Measurements from ENCODE around the gene ACTN1.
A peak's percentile ranks its signal among the peaks of the same experiment; 100 is the strongest.

ACTN1 gene

DNA sequence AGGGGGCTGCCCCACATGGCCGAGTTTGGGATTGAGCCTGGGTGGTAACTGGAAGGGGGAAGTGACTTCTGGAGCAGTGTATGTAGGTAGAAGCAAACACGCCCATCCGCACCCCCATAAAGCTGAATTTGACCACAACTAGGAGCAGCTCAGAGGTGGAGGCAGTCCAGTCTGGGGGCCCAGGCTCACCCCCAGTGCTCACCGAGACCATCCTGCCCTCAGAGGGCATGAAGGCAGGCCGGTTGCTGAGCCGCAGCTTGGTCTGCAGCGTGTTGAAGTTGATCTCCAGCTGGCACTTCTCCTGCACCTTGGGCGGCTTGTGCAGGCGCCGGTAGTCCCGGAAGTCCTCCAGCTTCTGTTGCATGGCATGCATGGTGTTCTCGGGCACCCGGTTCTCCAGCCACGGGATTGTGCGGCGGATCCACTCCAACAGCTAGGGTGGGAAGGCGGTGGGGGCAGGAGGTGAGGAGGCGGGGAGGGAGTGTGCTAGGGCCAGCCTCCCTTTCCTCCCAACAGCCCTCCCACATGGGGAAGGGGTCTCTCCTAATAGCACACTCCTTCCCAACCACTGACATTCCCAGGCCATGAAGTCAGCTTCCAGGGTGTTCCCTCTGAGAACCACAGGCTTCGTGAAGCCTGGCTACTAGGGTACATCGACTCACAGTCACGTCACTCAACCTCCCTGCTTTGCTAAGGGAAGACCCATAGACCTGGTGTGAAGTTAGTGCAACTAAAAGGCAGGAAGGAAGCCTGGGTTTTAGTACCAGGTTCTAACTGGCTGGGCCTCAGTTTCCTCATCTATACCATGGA is 87.0 kb downstream of the ACTN1 start:
- no peak for DNase-seq

DNA sequence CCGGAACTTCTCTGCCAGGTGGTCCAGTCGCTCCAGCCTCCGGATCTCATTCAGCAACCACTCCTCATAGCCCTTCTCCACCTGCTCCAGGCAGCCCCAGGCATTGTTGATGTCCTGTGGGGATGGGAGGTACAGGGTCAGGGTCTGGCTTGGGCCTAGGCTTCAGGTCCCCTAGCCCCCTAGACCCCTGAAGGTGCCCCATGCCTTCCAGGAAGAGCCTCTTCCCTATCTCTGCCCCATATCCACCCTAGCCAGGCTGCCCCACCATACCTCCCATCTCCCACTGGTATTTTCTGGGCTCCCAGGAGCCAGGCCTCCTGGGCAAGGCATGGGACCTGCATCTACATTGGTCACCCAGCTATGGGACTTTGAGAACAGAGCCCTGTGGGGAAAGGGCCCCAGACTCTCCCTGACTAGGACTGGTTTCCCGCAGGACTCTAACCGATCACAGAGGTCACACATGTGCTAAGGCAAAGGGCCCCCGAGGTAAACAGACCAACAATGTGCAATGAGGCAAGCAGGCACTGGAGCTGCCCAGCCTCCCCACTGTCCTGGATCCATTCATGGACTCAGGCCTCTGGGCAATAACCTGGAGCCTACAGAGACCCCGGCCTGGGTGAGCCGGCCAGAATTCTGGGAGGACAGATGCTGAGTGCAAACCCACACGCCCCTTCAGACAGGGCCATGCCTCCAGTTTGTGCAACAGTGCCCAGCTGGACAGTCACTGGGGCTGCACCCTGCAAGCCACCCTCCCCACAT is 88.8 kb downstream of the ACTN1 start:
- no peak for DNase-seq

DNA sequence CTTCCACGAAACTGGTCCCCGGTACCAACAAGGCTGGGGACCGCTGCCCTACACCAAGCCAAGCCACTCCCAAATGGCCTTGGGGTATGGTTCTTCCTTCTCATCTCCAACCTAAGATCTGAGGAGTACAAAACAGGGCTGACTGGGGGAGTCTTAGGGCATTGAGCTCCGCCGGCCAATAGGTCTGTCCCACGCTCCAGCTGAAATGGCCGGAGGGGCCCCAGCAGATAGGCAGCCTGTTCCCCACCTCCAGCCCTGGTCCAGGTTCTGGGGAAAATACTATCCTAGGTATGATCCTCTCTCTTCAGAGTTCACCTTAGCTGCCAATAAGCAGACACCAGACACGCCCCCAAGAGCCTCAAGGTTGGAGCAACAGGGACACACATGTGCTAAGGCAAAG is 90.2 kb downstream of the ACTN1 start:
- DNase-seq = no peak

DNA sequence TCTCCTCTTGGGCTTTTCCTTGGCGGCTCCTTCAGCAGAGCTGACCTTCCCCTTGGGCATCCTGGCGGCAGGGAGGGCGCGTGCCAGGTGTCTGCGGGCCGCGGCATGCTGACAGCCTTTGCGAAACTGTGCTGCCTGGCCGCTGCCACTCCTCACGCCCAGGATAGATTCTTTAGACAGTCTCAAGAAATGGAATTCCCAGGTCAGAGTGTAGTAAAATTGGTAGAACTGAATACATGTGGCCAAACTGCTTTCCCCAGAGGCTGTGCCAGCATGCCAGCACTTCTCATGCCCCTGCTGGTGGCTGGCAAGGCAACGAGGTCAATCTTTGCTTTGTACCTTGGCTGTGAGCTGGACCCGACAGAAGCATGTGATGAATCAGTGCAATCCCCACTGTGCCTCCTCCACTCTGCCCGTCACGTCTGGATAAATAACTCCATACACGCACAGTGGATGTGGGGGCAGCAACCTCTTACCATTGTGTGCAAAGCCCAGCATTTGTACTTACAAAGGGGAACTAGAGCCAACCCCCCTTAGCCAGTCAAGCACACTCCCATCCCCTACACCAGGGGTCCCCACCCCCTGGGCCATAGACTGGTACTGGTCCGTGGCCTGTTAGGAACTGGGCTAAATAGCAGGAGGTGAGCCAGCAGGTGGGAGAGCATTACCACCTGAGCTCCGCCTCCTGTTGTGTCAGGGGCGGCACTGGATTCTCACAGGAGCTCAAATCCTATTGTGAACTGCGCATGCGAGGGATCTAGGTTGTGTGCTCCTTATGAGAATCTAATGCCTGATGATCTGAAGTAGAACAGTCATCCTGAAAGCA is 90.9 kb downstream of the ACTN1 start:
- DNase-seq = no peak

GRCh38 chr14:68886109-68886434 is 93.0 kb downstream of the ACTN1 start:
- no peak for DNase-seq

DNA sequence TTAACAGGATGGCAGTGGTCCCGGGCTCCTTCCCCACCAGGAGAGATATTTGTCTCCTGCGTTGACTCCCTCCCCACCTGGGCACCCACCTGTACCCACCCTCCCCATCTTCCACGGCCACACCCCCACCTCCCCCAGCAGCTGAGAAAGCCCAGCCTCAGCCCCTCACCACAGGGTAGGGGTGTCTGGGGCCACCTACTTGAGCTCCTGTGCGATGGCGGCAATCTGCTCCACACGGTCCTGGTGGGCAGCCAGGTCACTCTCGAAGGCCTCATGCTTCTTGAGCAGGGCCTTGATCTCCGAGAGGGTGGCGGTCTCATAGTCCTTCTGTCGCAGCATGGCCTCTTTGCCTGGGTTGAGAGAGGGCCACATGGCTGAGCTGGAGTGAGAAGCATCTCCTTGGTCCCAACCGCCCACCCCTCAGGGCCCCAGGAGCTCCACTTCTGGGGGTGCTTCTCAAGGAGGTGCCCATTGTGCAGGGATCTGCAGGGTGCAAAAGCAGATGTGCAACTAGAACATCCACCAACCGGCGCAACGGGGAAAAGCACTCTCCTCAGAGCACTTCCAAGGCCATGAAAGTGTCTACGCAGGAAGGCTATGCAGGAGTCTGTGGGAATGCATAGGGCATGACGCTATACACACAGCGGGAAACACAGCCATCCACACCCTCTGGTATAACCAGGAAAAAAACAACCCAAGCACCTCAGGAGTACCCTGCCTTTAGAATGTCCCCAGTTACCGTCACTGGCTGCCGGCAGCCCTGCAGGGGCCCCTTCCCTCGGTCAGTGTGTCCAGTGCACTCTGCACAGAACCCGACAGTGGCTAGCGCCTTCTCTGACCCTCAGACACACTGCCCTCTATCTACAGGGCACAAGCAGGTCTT is 93.6 kb downstream of the ACTN1 start:
- DNase-seq = no peak

GRCh38 chr14:68884031-68885030 is 94.8 kb downstream of the ACTN1 start:
- DNase-seq = no peak

- DNase-seq = no peak
These were observed 96.9 kb downstream of the ACTN1 start for GRCh38 chr14:68882235-68882634.

DNA sequence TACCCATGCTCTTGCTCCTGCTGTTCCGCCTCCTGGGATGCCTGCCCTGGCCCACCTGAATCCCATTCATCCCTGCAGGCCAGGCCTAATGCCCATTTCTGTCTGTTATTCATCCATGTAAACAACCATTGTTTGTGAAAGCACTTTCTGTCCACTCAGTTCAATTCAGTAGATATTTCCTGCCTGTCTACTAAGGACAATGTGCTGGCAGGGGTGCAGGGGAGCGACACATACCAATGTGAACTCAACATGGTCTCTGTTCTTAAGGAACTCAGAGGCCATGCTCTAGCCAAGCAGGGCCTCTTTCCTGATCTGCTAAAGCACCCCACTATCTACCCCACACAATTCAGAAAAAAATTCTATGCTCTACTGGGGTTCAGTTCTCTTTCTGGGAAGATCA is 97.7 kb downstream of the ACTN1 start:
- DNase-seq = no peak

GRCh38 chr14:68880581-68881105 is 98.5 kb downstream of the ACTN1 start:
- DNase-seq = no peak

DNA sequence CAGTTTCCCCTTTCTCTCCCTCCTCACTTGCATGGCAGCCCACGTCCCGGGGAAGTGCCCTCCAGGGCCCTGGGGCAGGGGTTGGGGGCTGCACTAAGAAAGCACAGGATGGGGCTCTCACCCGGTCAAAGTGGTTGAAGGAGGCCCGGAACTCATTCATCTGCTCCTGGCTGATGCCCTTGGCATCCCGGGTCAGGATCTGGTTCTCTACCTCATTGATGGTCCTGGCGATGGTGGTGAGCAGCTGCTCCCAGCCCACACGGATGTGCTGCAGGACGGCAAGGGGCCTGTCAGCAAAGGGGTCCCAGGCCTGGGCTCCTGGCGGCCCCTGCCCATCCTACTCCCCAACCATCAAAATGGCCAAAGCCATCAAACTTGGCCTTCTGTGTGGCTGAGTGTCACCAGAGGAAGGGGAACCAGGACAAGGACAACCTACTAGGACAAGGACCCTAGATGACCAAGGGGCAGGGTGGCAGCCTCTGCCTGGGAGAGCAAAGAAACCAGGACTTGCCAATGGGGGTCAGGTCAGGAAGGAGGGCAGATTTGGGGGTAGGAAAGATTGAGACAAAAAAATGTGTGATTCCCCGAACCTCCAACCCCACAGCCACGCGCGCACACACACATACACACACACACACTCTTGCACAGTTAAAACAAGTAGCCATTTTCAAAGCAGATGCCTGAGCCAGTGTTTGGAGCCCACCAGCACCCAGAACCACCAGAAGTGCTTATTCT is 99.1 kb downstream of the ACTN1 start:
- no peak for DNase-seq

DNA sequence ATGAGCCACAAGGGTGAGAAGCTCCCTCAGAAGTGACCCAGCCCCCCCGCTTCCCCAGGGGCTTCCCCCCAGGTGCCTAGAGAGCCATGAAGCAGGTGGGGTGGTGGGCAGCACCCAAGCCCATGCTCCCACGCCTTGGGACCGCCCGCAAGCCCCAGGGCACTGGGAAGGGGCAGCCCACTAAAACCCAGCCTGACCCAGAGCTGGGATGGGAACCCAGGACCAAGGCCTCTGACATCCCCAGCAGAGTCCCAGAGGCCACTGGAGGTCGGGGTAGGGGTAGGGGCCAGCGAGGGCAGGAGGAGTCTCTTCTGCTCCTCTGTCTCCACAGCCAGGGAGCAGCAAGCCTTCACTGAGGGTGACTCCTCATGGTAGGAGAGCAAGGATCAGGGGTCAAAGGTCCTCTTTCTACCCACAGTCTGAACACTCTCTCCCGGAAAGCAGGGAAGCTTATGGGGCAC is 99.8 kb downstream of the ACTN1 start:
- no peak for DNase-seq

DNA sequence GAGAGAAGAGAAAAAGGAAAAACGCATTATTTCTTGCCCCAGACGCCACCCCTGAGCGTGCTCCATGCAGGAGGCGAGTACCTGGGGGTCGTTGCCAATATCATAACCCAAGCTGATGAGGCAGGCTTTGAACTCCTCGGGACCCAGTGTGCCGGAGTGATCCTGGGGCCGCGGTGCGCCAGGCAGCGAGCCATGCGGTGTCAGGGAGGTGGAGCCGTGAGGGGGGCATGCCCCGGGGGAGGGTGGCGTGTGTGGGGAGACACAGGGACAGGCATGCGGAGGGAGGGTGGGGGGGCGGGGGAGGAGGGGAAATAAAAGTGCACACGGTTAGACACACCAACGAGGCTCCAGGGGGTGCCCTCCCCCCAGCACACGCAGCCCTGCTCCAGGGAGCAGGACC is 100.2 kb downstream of the ACTN1 start:
- no peak for DNase-seq

DNA sequence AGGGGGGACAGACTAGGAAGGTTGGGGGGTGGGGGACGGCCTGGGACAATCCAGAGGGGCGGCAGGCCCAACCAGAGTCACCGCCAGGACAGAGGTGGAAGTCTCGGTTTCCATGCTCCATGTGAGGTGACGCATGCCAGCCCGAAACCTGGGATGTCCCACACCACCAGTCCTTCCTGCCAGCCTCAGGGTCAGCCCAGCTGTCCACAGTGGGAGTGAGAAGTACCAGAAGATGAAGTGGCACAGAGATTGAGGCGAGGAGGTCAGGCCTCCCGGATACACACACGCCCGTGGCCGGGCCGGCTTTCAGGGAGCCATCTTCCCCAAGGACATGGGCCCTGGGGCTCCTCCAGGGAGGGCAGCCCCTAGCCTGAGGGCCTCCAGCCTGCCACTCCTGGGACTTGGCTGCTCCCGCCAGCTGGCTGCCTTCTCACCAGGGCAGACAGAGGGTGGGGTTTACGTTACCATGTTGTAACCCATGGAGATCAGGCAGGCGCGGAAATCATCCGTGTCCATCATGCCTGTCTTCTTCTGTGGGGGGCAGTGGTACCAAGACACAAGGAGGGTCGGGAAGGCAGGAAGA is 101.0 kb downstream of the ACTN1 start:
- DNase-seq = no peak

DNA sequence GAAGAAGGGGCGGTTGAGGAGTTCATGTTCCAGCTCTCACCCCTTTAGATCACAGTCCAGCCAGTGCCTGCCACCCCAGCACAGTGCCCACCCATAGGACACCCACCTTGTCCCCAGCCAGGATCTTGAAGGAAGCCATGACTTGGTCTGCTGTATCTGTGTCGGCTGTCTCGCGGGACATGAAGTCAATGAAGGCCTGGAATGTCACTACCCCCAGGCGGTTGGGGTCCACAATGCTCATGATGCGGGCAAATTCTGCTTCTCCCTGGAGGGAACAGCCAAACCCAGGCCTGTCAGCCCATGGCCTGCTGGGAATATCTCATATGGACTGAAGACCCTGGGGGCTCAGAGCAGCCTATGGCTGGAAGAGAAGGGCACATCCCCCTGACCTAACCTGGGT is 102.1 kb downstream of the ACTN1 start:
- DNase-seq = no peak

DNA sequence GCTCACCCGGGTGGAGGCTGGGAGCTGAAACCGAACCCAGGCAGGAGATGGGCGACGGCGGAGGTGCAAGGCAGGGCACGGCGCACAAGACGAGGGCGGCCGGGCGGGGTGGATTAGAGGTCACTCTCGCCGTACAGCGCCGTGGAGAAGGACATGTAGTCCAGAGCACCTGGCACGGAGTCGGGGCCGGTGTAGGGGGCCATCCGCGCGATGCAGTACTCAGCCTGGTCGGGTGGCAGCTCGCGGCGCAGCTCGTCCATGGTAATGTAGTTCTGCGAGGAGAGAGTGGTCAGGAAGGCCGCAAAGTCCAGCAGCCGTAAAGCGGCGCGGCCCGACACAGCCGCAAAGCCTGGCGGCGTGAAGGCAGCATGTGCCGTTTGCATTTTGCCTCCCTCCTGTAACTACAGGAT is 104.4 kb downstream of the ACTN1 start:
- peak; percentile 18 for DNase-seq

DNA sequence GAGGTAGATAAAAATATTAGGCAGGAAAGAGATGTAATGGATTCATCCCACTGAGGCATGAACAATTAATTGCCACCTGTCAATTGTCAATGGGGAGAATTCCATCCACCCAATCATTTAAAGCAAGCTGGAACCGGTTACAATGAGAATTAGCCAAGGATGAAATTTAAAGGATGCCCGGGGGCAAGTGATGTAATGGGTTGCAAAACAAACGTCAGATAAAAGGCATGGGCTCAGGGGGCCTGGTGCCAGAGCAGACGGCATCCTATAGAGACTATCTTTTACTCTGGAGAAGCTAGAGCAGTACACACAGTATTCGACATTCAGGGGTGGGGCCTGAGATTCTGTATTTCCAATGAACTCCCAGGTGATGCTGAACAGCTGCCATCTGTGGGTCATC is 105.7 kb downstream of the ACTN1 start:
- DNase-seq = no peak

DNA sequence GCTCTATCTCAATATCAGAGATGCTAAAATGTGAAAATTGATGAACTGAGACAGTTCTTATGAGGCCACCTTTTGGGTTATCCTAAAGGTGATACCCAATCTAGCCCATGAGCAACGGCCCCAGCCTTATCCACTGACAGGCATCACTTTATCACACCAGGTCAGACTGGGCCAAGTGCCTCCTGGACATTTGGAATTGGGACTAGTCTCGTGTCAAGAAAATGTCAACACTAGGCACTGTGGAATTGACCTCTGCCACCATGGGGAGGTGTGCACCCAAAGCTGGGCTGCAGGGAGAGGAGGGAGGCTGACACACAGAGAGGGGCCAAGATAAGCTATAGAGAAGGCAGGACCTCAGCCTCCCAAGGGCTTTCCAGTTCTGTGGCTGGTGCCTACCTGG is 107.7 kb downstream of the ACTN1 start:
- DNase-seq = no peak

DNA sequence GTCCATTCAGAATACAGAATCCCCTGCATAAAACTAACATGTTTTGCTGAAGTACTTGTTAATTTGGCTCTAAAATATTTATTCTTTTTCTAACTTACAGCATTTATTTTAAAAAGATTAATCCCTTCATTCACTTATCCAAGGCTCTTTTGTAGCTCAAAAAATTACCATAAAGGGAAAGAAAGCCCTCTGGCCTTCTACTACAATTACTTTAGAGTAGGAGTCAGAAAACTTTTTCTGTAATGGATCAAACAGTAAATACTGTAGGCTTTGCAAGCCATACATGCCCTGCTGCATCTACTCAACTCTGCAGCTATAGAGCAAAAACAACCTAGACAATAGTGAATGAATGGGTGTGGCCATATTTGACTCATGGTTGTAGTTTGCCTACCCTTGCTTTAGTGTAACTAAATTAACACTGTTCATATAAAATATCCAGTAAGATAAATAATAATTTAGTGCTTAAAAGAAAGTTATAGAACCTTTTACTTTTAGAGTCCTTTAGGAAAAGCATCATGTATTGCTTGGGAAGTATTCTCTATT is 112.0 kb downstream of the ACTN1 start:
- no peak for DNase-seq

Data from right kidney (tissue), 1 donor.